Sigmoid colon (tissue), 7 donors: ENCODE results near the gene C4B. TPM values are rescaled to one million over a fixed set of nuclear protein-coding genes. Genes with fewer than 3 reads are reported as not detected.
A peak's percentile ranks its signal among the peaks of the same experiment; 100 is the strongest.
"Not testable (repeated sequence)": the region's sequence is repeated elsewhere in the genome, so short reads cannot be mapped to it uniquely, and the experiment has no call there.

Experiments used
- DNase-seq: peaks from one replicate; pipeline ENCODE4 v3.0.0-alpha.2; 2019
- H3K27ac ChIP-seq, 4 donors: fragments of 200-600 bp; sonication (generic); one replicate each; pipeline ENCODE4 v1.5.1; 2016 to 2019; ENCODE audit warnings: mild to moderate bottlenecking in 1 of 4
- H3K27me3 ChIP-seq, 3 donors: fragments of 200-600 bp; sonication (generic); one replicate each; pipeline ENCODE4 v1.5.1; 2019; ENCODE audit warnings: mild to moderate bottlenecking in 1 of 3
- H3K36me3 ChIP-seq, 4 donors: fragments of 200-600 bp; sonication (generic); one replicate each; pipeline ENCODE4 v1.5.1; 2016 to 2019
- H3K4me1 ChIP-seq, 4 donors: fragments of 200-600 bp; sonication (generic); one replicate each; pipeline ENCODE4 v1.5.1; 2017 to 2019
- H3K4me3 ChIP-seq, 4 donors: fragments of 200-600 bp; sonication (generic); one replicate each; pipeline ENCODE4 v1.5.1; 2017 to 2019; ENCODE audit warnings: mild to moderate bottlenecking in 2 of 4, moderate library complexity in 1 of 4
- H3K9me3 ChIP-seq, 4 donors: fragments of 200-600 bp in 3 of 4; sonication (generic) in 3 of 4; one replicate each; pipeline versions ENCODE4 v1.5.1 to v1.6.1; 2013 to 2019
- WGBS, 2 donors: extraction: QIAGEN DNeasy Blood & Tissue Kit; methylation state at CpG; one replicate each; pipeline ENCODE4 v1.1.7; 2013; 5-methylcytosine and 5-hydroxymethylcytosine counted together
- intact Hi-C: fragments of 100-400 bp; cut with DNase I; formaldehyde crosslinking; loops from one replicate; pipeline ENCODE4 v1.15.1; 2023
- polyA plus RNA-seq, 3 donors: library from polyadenylated mRNA; stranded (reverse); fragments of 200-250 nt; gene quantifications; one replicate each; pipeline ENCODE4 v1.2.3, GENCODE V29; 2013
- total RNA-seq, 4 donors: library from RNA; depleted of rRNA; stranded (reverse); fragments of >200 nt; gene quantifications; one replicate each; pipeline ENCODE4 v1.1.0, GENCODE V29; 2016
- donor health status: healthy with polysubstance abuse.
- donor health status: Bipolar disorder and iron deficiency.
- donor health status: healthy.

Gene C4B
- total and polyA plus RNA-seq, 7 donors, result 3.2 to 291 (median 74.2) TPM

DNA sequence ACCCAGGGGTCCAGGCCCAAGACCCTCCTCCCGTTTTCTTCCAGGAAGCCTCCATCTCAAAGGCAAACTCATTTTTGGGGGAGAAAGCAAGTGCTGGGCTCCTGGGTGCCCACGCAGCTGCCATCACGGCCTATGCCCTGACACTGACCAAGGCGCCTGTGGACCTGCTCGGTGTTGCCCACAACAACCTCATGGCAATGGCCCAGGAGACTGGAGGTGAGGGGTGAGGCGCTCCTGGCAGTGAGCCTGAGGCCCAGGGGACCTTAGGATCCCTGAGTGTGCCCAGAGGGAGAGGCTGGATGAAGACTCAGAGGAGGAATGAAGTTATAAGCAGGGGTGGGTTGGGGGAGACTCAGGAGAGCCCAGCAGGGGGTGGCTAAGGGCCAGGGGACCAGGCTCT is 18.2 kb upstream of the C4B start:
- H3K27ac ChIP-seq, H3K36me3 ChIP-seq, intact Hi-C loops, H3K9me3 ChIP-seq, H3K4me1 ChIP-seq, H3K27me3 ChIP-seq, H3K4me3 ChIP-seq: not testable (repeated sequence)
- peak; percentile 53 for DNase-seq
- 92 to 94% methylated on average over 6 of the region's 6 CpGs for WGBS, 2 donors

DNA sequence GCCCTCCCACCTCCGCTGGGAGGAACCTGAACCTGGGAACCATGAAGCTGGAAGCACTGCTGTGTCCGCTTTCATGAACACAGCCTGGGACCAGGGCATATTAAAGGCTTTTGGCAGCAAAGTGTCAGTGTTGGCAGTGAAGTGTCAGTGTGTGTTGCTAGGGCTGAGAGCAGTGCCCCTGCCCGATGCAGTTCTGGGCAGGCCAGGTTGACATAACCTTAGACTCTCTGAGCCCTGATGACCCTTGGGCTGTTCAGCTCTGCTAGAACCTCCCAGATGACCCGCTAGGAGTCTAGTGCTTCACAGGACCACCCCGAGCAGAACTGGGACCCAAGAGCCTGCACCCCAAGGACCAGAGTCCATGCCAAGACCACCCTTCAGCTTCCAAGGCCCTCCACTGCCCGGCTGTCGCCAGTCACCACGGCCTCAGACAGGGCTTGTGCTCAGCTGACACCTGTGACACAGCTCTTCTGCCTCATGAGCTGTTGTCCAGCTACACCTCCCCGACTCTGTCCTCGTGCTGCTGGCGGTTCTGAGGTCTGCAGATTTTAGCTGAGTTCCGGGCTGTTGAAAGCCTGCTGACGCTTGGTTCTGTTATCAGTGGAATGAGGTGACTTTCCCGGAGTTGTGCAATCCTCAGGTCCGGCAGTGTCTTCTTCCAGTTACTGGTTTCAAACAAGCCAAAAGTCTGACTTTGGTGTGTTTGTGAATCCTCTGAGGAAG is 11.9 kb upstream of the C4B start:
- H3K27me3 ChIP-seq, H3K27ac ChIP-seq, DNase-seq, H3K36me3 ChIP-seq, H3K9me3 ChIP-seq, H3K4me3 ChIP-seq, H3K4me1 ChIP-seq, intact Hi-C loops: not testable (repeated sequence)
- no CpG with 5 or more reads among the region's 15 CpGs for WGBS, 2 donors

DNA sequence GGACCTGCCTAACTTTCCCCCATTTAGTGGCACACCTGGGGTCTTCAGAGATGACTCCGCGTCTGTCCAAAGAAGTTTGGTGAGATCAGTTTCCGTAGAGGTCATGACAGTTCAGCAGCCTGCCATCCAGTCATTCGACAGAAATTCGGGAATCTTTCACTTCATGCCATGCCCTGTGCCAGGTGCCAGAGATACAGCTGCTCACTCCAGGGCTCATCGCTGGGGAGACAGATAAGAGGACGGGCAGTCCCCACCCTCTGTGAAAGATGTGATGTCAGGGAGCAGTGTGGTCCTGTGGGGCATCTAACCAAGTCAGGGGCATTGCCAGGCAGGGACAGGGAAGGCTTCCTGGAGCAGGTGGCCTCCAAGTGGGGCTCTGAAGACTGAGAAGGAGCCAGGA is 11.3 kb upstream of the C4B start:
- DNase-seq, result not testable (repeated sequence)
- WGBS, 2 donors, result no CpG with 5 or more reads among the region's 7 CpGs

DNA sequence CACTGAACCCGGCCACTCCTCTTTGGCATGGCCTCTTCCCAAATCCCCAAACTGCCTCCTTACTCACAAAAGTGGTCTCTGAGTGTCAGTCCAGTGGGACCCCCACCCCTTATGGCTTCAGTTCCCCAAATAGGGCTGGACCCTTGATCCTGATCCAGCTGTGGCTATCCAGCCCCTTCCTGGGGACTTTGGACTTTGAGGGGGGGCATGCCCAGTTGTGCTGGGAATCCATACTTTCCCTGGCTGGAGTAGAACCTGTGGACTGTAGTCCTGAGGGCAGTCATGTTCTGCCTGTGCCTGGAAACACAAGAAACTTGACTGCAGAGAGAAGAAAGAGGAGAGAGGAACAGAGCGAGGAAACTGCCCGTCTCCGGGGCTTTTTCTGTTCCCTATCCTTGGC is 10.2 kb upstream of the C4B start:
- H3K27me3 ChIP-seq, DNase-seq, intact Hi-C loops, H3K4me1 ChIP-seq, H3K9me3 ChIP-seq, H3K27ac ChIP-seq, H3K36me3 ChIP-seq, H3K4me3 ChIP-seq: not testable (repeated sequence)
- WGBS, 2 donors, result 72 to 89% methylated on average over 4 of the region's 4 CpGs

More for the DNA sequence above, 11.3 kb upstream of the C4B start:
- H3K9me3 ChIP-seq, H3K27ac ChIP-seq, H3K27me3 ChIP-seq, H3K4me3 ChIP-seq, intact Hi-C loops, H3K36me3 ChIP-seq, H3K4me1 ChIP-seq: not testable (repeated sequence)

DNA sequence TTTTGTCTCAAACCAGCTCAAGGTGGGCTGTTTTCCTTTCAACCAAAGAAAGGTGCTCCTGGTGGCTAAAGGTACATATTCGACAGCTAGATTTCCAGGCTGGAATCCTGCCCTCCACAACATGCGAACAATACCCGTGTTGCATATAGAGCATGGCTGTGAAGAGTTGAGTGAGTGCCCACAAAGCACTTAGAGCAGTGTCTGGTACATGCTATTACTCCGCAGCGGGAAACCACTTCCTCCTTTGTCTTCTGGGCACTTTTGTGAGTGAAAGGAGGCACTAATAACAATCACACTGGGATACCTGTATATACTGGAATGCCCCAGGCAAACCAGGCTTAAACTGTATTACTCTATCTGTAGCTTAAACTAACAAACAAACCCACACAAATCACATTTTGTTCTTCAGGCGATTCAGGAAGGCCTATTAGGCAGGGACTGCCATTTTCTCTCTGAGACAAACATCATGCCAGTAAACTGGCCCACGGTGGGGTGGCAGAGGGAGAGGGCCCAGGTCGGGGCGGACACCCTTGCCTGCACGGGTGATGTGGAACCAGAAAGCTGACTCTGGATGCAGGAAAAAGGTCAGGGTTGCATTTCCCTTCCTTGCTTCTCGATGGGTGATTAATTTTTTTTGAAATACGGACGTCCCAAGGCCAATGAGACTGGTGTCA is 9.6 kb upstream of the C4B start:
- DNase-seq, intact Hi-C loops, H3K4me3 ChIP-seq, H3K4me1 ChIP-seq, H3K9me3 ChIP-seq, H3K27ac ChIP-seq, H3K36me3 ChIP-seq, H3K27me3 ChIP-seq: not testable (repeated sequence)
- WGBS, 2 donors, result 66 to 71% methylated on average over 9 of the region's 13 CpGs

DNA sequence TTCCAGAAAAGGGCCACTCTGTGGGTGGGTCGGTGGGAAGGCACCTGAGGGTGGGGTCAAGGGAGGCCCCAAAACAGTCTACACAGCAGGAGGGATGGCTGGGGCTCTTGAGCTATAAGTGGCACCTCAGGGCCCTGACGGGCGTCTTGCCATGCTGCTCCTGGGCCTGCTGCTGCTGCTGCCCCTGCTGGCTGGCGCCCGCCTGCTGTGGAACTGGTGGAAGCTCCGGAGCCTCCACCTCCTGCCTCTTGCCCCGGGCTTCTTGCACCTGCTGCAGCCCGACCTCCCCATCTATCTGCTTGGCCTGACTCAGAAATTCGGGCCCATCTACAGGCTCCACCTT is 9.1 kb upstream of the C4B start:
- H3K9me3 ChIP-seq, H3K4me1 ChIP-seq, H3K27ac ChIP-seq, intact Hi-C loops, H3K36me3 ChIP-seq, DNase-seq, H3K4me3 ChIP-seq, H3K27me3 ChIP-seq: not testable (repeated sequence)
- 82 to 89% methylated on average over 8 to 9 of the region's 9 CpGs for WGBS, 2 donors

DNA sequence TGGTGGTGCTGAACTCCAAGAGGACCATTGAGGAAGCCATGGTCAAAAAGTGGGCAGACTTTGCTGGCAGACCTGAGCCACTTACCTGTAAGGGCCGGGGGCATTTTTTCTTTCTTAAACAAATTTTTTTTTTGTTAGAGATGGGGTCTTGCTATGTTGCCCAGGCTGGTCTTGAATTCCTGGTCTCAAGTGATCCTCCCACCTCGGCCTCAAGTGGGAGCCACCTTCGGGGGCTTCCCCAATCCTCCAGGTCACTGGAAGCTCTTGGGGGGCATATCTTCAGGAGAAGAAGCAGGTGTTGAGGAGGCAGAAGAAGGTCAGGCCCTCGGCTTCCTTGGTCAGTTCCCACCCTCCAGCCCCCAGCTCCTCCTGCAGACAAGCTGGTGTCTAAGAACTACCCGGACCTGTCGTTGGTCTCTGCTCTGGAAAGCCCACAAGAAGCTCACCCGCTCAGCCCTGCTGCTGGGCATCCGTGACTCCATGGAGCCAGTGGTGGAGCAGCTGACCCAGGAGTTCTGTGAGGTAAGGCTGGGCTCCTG is 8.5 kb upstream of the C4B start:
- H3K9me3 ChIP-seq, H3K4me1 ChIP-seq, DNase-seq, H3K36me3 ChIP-seq, H3K27ac ChIP-seq, intact Hi-C loops, H3K4me3 ChIP-seq, H3K27me3 ChIP-seq: not testable (repeated sequence)
- 71 to 76% methylated on average over 8 of the region's 8 CpGs for WGBS, 2 donors

DNA sequence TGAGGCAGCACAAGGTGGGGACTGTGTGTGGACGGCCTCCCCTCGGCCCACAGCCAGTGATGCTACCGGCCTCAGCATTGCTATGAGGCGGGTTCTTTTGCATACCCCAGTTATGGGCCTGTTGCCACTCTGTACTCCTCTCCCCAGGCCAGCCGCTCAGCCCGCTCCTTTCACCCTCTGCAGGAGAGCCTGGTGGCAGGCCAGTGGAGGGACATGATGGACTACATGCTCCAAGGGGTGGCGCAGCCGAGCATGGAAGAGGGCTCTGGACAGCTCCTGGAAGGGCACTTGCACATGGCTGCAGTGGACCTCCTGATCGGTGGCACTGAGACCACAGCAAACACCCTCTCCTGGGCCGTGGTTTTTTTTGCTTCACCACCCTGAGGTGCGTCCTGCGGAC is 7.5 kb upstream of the C4B start:
- H3K27ac ChIP-seq, H3K9me3 ChIP-seq, H3K27me3 ChIP-seq, intact Hi-C loops, H3K36me3 ChIP-seq, H3K4me3 ChIP-seq, H3K4me1 ChIP-seq: not testable (repeated sequence)
- peak; percentile 29 for DNase-seq
- WGBS, 2 donors, result 76 to 84% methylated on average over 12 of the region's 12 CpGs

DNA sequence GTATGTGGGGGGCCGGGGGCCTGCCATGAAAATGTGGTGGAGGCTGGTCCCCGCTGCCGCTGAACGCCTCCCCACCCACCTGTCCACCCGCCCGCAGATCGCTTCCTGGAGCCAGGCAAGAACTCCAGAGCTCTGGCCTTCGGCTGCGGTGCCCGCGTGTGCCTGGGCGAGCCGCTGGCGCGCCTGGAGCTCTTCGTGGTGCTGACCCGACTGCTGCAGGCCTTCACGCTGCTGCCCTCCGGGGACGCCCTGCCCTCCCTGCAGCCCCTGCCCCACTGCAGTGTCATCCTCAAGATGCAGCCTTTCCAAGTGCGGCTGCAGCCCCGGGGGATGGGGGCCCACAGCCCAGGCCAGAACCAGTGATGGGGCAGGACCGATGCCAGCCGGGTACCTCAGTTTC is 6.6 kb upstream of the C4B start:
- H3K27ac ChIP-seq, H3K4me3 ChIP-seq, H3K27me3 ChIP-seq, H3K4me1 ChIP-seq, H3K9me3 ChIP-seq, H3K36me3 ChIP-seq, intact Hi-C loops, DNase-seq: not testable (repeated sequence)
- no CpG with 5 or more reads among the region's 24 CpGs for WGBS, 2 donors

DNA sequence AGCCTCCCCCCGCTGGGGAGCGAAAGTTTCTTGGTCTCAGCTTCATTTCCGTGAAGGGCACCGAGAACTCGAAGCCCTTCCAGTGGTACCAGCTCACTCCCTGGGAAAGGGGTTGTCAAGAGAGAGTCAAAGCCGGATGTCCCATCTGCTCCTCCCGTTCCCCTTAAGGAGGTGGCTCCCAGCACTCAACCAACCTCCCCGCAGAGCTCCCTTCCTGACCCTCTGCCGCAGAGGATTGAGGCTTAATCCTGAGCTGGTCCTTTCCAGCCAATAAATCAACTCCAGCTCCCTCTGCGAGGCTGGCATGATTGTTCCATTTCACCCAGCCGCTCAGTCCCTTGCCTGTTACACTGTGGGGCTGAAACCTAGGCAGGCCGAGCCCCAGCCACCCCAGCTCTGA is 6.0 kb upstream of the C4B start:
- H3K4me3 ChIP-seq, intact Hi-C loops, H3K27me3 ChIP-seq, H3K36me3 ChIP-seq, DNase-seq, H3K27ac ChIP-seq, H3K9me3 ChIP-seq, H3K4me1 ChIP-seq: not testable (repeated sequence)
- WGBS, 2 donors, result 46 to 64% methylated on average over 7 of the region's 12 CpGs

DNA sequence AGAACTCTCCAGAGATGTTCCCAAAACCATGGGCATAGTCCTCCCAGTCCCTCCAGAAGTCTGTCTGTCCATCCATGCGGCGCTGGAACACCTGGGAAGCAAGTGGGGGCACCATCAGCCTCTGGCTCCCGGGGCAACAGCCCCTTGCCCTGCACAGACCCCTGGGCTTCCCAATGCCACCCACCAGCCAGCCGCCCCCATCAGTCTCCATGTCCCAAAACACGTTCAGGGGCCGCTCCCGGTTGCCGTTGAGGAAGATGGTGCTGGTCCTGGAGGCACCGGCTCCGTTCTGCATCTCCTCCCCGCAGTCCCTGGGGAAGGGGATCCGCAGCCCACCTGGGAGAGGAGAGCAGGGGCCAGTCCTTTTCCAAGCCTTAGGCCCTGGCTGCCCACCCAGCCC is 5.1 kb upstream of the C4B start:
- H3K27ac ChIP-seq, H3K4me1 ChIP-seq, H3K9me3 ChIP-seq, DNase-seq, H3K36me3 ChIP-seq, H3K27me3 ChIP-seq, intact Hi-C loops, H3K4me3 ChIP-seq: not testable (repeated sequence)
- WGBS, 2 donors, result 68 to 72% methylated on average over 5 to 11 of the region's 12 CpGs

DNA sequence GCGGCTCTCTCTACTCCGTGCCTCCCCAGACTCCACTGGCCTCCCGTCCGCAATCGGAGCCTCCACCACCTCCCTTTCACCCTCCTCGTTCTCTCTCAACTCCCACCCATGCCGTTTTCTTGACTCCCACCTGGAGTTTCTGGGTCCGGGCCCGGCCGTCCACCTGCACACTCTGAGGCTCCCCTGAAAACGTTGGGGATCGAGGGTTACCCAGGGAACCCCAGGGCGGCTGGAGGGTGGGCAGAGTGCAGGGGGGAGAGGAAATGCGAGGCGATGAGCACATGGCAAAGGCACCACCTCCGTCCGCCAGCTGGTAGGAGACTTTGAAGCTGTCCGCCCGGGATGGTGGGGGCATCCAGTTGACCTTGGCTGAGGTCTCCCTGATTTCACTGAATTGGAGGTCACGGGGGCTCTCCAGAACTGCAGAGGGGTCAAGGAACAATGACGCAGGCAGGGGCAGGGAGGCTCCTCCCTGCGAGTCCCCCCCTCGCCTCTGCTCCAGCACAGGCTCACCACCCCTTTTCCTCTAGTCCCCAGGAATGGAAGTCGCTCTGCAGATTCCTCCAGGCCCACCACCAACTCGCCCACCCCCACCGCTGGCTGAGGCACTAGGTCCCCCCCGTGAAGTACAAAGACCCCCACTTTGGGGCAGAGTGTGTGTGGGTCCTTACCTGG is 3.6 kb upstream of the C4B start:
- peak; percentile 39 for DNase-seq
- intact Hi-C loops, H3K4me3 ChIP-seq: not testable (repeated sequence)

More for the DNA sequence above, 3.6 kb upstream of the C4B start:
- H3K36me3 ChIP-seq, H3K27ac ChIP-seq, H3K4me1 ChIP-seq, H3K9me3 ChIP-seq, H3K27me3 ChIP-seq: not testable (repeated sequence)
- WGBS, 2 donors, result 70 to 80% methylated on average over 17 to 18 of the region's 27 CpGs
